H1 (cell line): ENCODE measurements around the gene LEMD1. TPM values are rescaled to one million over a fixed set of nuclear protein-coding genes. Genes with fewer than 3 reads are reported as not detected.
A peak's percentile ranks its signal among the peaks of the same experiment; 100 is the strongest.

Experiments used
- ASH2L ChIP-seq: fragments of 200-600, 300-600 bp; sonication (generic); IDR thresholded peaks from one replicate; pipeline ENCODE4 v1.7.1; 2017; ENCODE audit warnings: low read length
- ATF3 ChIP-seq: IDR thresholded peaks from 2 replicates; pipeline ENCODE4 v1.6.1; 2011; ENCODE audit warnings: low read depth, mild to moderate bottlenecking, low read length; ENCODE audit not compliant: insufficient read depth
- BCL11A ChIP-seq, 2 experiments: IDR thresholded peaks; one replicate each; pipeline ENCODE4 v1.6.1; 2011; ENCODE audit warnings: low read depth in 2 of 2, low read length in 2 of 2, mild to moderate bottlenecking in 2 of 2
- BRCA1 ChIP-seq: IDR thresholded peaks from 2 replicates; pipeline ENCODE4 v1.6.1; 2012; ENCODE audit warnings: low read depth, low read length, improper control_type of control experiment
- CBX5 ChIP-seq: fragments of 300-800, 300-1000 bp; sonication (generic); IDR thresholded peaks from 2 replicates; pipeline ENCODE4 v1.7.1; 2016; ENCODE audit warnings: antibody characterized with exemption, low read length, low read depth
- CEBPB ChIP-seq: IDR thresholded peaks from 2 replicates; pipeline ENCODE4 v1.6.1; 2012; ENCODE audit warnings: low read depth, low read length
- CHD1 ChIP-seq: IDR thresholded peaks from 2 replicates; pipeline ENCODE4 v1.6.1; 2012; ENCODE audit warnings: low read depth, low read length, improper control_type of control experiment
- CREB1 ChIP-seq: IDR thresholded peaks from 2 replicates; pipeline ENCODE4 v1.6.1; 2012; ENCODE audit warnings: inconsistent platforms
- E2F6 ChIP-seq: IDR thresholded peaks from 2 replicates; pipeline ENCODE4 v1.6.1; 2012; ENCODE audit warnings: inconsistent platforms
- EP300 ChIP-seq, 2 experiments: IDR thresholded peaks; 1 replicate in 1 of 2; 2 replicates in 1 of 2; pipeline ENCODE4 v1.6.1; 2011 to 2012; ENCODE audit warnings: low read depth in 2 of 2, low read length in 2 of 2, mild to moderate bottlenecking in 2 of 2, borderline replicate concordance in 1 of 2, inconsistent platforms in 1 of 2, moderate library complexity in 1 of 2
- FOSL1 ChIP-seq: IDR thresholded peaks from 2 replicates; pipeline ENCODE4 v1.6.1; 2011; ENCODE audit warnings: mild to moderate bottlenecking, low read depth, low read length, moderate library complexity; ENCODE audit not compliant: insufficient read depth
- GTF2F1 ChIP-seq: IDR thresholded peaks from 2 replicates; pipeline ENCODE4 v1.6.1; 2012; ENCODE audit warnings: low read depth, low read length, improper control_type of control experiment, borderline replicate concordance
- HDAC6 ChIP-seq: IDR thresholded peaks from one replicate; pipeline ENCODE4 v1.7.1; 2012; ENCODE audit warnings: low read depth, mild to moderate bottlenecking, inconsistent platforms, low read length, moderate library complexity
- JUN ChIP-seq: IDR thresholded peaks from 2 replicates; pipeline ENCODE4 v1.6.1; 2011; ENCODE audit warnings: low read depth, mild to moderate bottlenecking, improper control_type of control experiment, low read length
- MAX ChIP-seq: IDR thresholded peaks from 2 replicates; pipeline ENCODE4 v1.6.1; 2012; ENCODE audit warnings: inconsistent platforms
- POU5F1 ChIP-seq: IDR thresholded peaks from 2 replicates; pipeline ENCODE4 v1.6.1; 2011; ENCODE audit warnings: low read depth, mild to moderate bottlenecking, low read length, moderate library complexity
- RAD21 ChIP-seq, 2 experiments: IDR thresholded peaks in 1 of 2; conservative IDR thresholded peaks in 1 of 2; 2 replicates each; pipeline ENCODE4 v1.6.1; 2011; ENCODE audit warnings: low read depth in 2 of 2, low read length in 2 of 2, improper control_type of control experiment in 1 of 2, inconsistent platforms in 1 of 2, mild to moderate bottlenecking in 1 of 2, moderate library complexity in 1 of 2
- RNF2 ChIP-seq: fragments of 200-900, 300-1000 bp; sonication (generic); IDR thresholded peaks from 2 replicates; pipeline ENCODE4 v1.7.1; 2016; ENCODE audit warnings: borderline replicate concordance, low read depth, mild to moderate bottlenecking, antibody characterized with exemption, low read length; ENCODE audit not compliant: poor library complexity, severe bottlenecking; ENCODE audit errors: missing control alignments
- SP1 ChIP-seq: IDR thresholded peaks from 2 replicates; pipeline ENCODE4 v1.6.1; 2011; ENCODE audit warnings: low read depth, low read length
- SRF ChIP-seq: IDR thresholded peaks from 2 replicates; pipeline ENCODE4 v1.6.1; 2011; ENCODE audit warnings: mild to moderate bottlenecking, low read depth, low read length, moderate library complexity
- TAF1 ChIP-seq: IDR thresholded peaks from 2 replicates; pipeline ENCODE4 v1.6.1; 2011; ENCODE audit warnings: mild to moderate bottlenecking, low read depth, low read length
- TAF7 ChIP-seq: optimal IDR thresholded peaks from 2 replicates; pipeline ENCODE3; 2011; ENCODE audit warnings: low read depth, mild to moderate bottlenecking, inconsistent platforms, low read length, moderate library complexity, borderline replicate concordance
- USF2 ChIP-seq: IDR thresholded peaks from 2 replicates; pipeline ENCODE4 v1.6.1; 2011; ENCODE audit warnings: low read length, improper control_type of control experiment
- polyA plus RNA-seq, 7 experiments: library from polyadenylated mRNA; depleted of rRNA in 3 of 7; stranded (reverse) in 5 of 7; unstranded in 2 of 7; fragments of >200 nt in 5 of 7; fragments of 200-250 nt in 2 of 7; gene quantifications; 1 replicate in 5 of 7; 2 replicates in 1 of 7; 4 replicates in 1 of 7; pipeline versions ENCODE4 v1.2.1 to v1.2.3, GENCODE V29; 2011 to 2013; ENCODE audit warnings: missing spikeins in 2 of 7, mixed read lengths in 2 of 7
- total RNA-seq: library from RNA; stranded (reverse); fragmentation: NEBNext Ultra II Directional; extraction: Animal tissue kit (Norgen Biotek cat#: 25700); gene quantifications from 2 replicates; pipeline ENCODE4 v1.2.1, GENCODE V29; 2021

The LEMD1 gene
- total and polyA plus RNA-seq, 2 of the 8 experiments (the other 6 are each of a cell fraction or from before 2014, with no cell fraction given) = 10.0 to 10.5 TPM

- no peak for TF ChIP-seq E2F6
- TF ChIP-seq RAD21 (IDR thresholded peaks at IDR 0.05 in 1 of 2, conservative IDR thresholded peaks at IDR 0.05 in 1 of 2; ENCODE audit: low read depth in 2 of 2, low read length in 2 of 2) = peak; percentile 2 to 12; a peak in 1 of 4 replicates
- TF ChIP-seq ASH2L = peak; percentile 15
- no peak for TF ChIP-seq FOSL1
- no peak for TF ChIP-seq USF2
- TF ChIP-seq CBX5 = no peak
- no peak for TF ChIP-seq CREB1
- TF ChIP-seq CHD1 = no peak
- no peak for TF ChIP-seq BRCA1
- TF ChIP-seq EP300 (IDR thresholded peaks at IDR 0.05; ENCODE audit: borderline replicate concordance in 1 of 2, low read depth in 2 of 2, low read length in 2 of 2) = no peak
- no peak for TF ChIP-seq GTF2F1
- TF ChIP-seq RNF2 = no peak
- no peak for TF ChIP-seq SP1
- TF ChIP-seq CEBPB = no peak
- no peak for TF ChIP-seq ATF3
- TF ChIP-seq JUN = no peak
- TF ChIP-seq TAF1 = peak; percentile 45; the same call in 1 of the 2 replicates
- no peak for TF ChIP-seq HDAC6
- TF ChIP-seq BCL11A (IDR thresholded peaks at IDR 0.05; ENCODE audit: low read depth in 2 of 2, low read length in 2 of 2) = no peak
- TF ChIP-seq TAF7 = no peak
- TF ChIP-seq MAX = peak; percentile 10; the same call in 1 of the 2 replicates
- TF ChIP-seq POU5F1 = no peak
- no peak for TF ChIP-seq SRF
These were observed 34.6 kb upstream of the LEMD1 start (continued) for GRCh38 chr1:205456383-205456867.
